ENCODE data around the gene TPCN2.

TPCN2 gene

DNA sequence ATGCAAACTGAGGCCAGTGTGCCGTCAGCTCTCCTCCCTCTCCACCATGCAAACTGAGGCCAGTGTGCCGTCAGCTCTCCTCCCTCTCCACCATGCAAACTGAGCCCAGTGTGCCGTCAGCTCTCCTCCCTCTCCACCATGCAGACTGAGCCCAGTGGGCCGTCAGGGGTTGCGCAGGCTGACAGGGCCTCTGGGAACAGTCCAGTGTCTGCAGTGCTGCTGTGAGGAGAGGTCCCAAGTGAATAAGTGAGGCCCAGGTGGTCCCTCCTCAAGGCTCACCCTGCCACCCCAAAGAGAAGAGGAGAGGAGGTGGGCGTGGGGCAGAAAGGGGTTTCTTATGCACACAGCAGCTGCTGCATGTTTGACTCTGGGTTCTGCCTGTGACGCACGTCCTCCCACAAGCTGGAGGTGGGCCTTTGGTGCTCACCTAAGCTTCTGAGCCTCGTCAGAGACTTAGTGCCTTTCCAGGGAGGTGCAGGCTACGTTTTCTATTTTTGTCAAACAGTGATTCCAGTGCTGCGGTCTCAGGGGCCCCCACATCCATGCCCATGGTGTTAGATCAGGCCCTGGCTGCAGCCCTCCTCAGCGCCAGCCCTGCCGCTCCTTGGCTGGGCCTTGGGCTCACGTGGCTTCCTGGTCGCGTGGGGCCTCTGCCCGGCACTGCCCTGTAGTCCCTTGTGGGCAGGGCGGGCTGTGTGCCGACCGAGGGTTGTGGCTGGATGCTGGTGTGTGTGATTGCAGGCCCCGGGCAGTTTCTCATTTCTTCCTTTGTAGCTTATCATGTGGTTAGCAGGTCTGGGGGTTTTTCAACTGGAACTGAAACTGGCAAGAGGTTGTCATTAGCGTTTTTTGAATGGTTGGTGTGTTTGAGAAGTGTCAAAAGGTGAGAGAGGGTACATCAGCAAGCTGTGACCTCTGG is 7.1 kb downstream of the TPCN2 start:
- no peak overlapping the region for H3K18ac ChIP-seq (ENCODE audit: low read depth in 1 of 2, low read length in 2 of 2)
- no peak overlapping the region for H2BK120ac ChIP-seq (ENCODE audit: low read depth, low read length)
- no peak for DNase-seq
- no peak overlapping the region for H2AFZ ChIP-seq (ENCODE audit: low read depth, low read length)
- H3K79me1 ChIP-seq (replicated peaks; ENCODE audit: low read length, poor library complexity, severe bottlenecking): peaks cover 58% of the 10 kb centered on the region
- 91% methylated on average over 19 of the region's 22 CpGs for WGBS
- no peak overlapping the region for H2BK15ac ChIP-seq (ENCODE audit: low read depth, poor library complexity, severe bottlenecking)
- peaks cover 14% of the 10 kb centered on the region for H3K4me1 ChIP-seq (ENCODE audit: control insufficient read depth, insufficient read depth, low read depth, low read length)
- no peak overlapping the region for H4K91ac ChIP-seq (ENCODE audit: low read length)
- H3K4me2 ChIP-seq (ENCODE audit: low read length, poor library complexity, severe bottlenecking): no peak overlapping the region
- H3K36me3 ChIP-seq (ENCODE audit: control insufficient read depth in 1 of 2, insufficient read depth in 2 of 2, low read depth in 1 of 2, low read length in 2 of 2): peaks cover 45 to 66% of the 10 kb centered on the region in 2 experiments
- no peaks in the 10 kb centered on the region for H3K27me3 ChIP-seq (ENCODE audit: control insufficient read depth in 1 of 2, insufficient read depth in 1 of 2, low read length in 2 of 2)
- H3K4me3 ChIP-seq (ENCODE audit: insufficient read depth in 1 of 2, low read depth in 1 of 2, low read length in 2 of 2): no peak overlapping the region
- H4K8ac ChIP-seq (ENCODE audit: low read length): no peak overlapping the region
- H2BK5ac ChIP-seq (ENCODE audit: low read depth, low read length, poor library complexity, severe bottlenecking): no peak overlapping the region
- no peak overlapping the region for H3K4ac ChIP-seq (ENCODE audit: low read depth in 1 of 2, low read length in 2 of 2)
- H2BK12ac ChIP-seq (ENCODE audit: low read length in 2 of 2): no peak overlapping the region
- H3K27ac ChIP-seq (ENCODE audit: low read length, poor library complexity, severe bottlenecking): no peak overlapping the region
- H3K14ac ChIP-seq (ENCODE audit: low read length in 2 of 2): no peak overlapping the region
- H3K23ac ChIP-seq (ENCODE audit: low read length in 2 of 2): peak overlapping the region in 1 of 2 experiments; percentile 26
- H2AK5ac ChIP-seq (ENCODE audit: low read length, severe bottlenecking): no peak overlapping the region
- no peaks in the 10 kb centered on the region for H3K9me3 ChIP-seq (ENCODE audit: control insufficient read depth, low read length)
- H3K9ac ChIP-seq (ENCODE audit: low read length): no peak overlapping the region

DNA sequence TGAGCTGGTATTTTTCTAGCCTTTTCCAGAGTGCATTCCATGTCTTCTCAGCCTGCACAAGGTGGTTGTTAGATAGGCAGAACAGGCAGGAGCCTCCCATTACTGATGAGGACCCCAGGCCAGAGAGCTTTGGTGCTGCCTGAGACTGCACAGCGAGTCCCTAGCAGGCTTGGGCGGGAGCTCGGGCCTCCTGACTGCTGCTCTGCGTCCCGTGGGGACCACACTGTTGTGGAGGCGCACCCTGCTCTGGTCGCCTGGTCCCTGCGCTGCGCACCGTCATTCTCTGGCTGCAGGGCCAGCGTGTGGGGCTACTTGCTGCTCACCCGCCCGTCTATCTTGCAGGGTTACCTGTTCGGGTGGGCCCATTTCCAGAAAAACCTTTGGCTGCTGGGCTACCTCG is 8.5 kb downstream of the TPCN2 start:
- H3K79me1 ChIP-seq (replicated peaks; ENCODE audit: low read length, poor library complexity, severe bottlenecking): peaks cover 59% of the 10 kb centered on the region
- no peak overlapping the region for H2BK120ac ChIP-seq (ENCODE audit: low read depth, low read length)
- no peak overlapping the region for H4K91ac ChIP-seq (ENCODE audit: low read length)
- H3K4ac ChIP-seq (ENCODE audit: low read depth in 1 of 2, low read length in 2 of 2): no peak overlapping the region
- no peak for DNase-seq
- H2BK15ac ChIP-seq (ENCODE audit: low read depth, poor library complexity, severe bottlenecking): no peak overlapping the region
- WGBS: 92% methylated on average over 15 of the region's 15 CpGs
- H2AK5ac ChIP-seq (ENCODE audit: low read length, severe bottlenecking): no peak overlapping the region
- H4K8ac ChIP-seq (ENCODE audit: low read length): no peak overlapping the region
- H3K36me3 ChIP-seq (ENCODE audit: control insufficient read depth in 1 of 2, insufficient read depth in 2 of 2, low read depth in 1 of 2, low read length in 2 of 2): peaks cover 49 to 70% of the 10 kb centered on the region in 2 experiments
- no peak overlapping the region for H2BK5ac ChIP-seq (ENCODE audit: low read depth, low read length, poor library complexity, severe bottlenecking)
- no peak overlapping the region for H3K23ac ChIP-seq (ENCODE audit: low read length in 2 of 2)
- no peaks in the 10 kb centered on the region for H3K9me3 ChIP-seq (ENCODE audit: control insufficient read depth, low read length)
- H2BK12ac ChIP-seq (ENCODE audit: low read length in 2 of 2): no peak overlapping the region
- no peak overlapping the region for H3K4me3 ChIP-seq (ENCODE audit: insufficient read depth in 1 of 2, low read depth in 1 of 2, low read length in 2 of 2)
- H3K27me3 ChIP-seq (ENCODE audit: control insufficient read depth in 1 of 2, insufficient read depth in 1 of 2, low read length in 2 of 2): no peaks in the 10 kb centered on the region
- H3K4me1 ChIP-seq (ENCODE audit: control insufficient read depth, insufficient read depth, low read depth, low read length): peaks cover 10% of the 10 kb centered on the region
- no peak overlapping the region for H3K27ac ChIP-seq (ENCODE audit: low read length, poor library complexity, severe bottlenecking)
- no peak overlapping the region for H2AFZ ChIP-seq (ENCODE audit: low read depth, low read length)
- no peak overlapping the region for H3K14ac ChIP-seq (ENCODE audit: low read length in 2 of 2)
- H3K9ac ChIP-seq (ENCODE audit: low read length): no peak overlapping the region
- no peak overlapping the region for H3K4me2 ChIP-seq (ENCODE audit: low read length, poor library complexity, severe bottlenecking)
- no peak overlapping the region for H3K18ac ChIP-seq (ENCODE audit: low read depth in 1 of 2, low read length in 2 of 2)

DNA sequence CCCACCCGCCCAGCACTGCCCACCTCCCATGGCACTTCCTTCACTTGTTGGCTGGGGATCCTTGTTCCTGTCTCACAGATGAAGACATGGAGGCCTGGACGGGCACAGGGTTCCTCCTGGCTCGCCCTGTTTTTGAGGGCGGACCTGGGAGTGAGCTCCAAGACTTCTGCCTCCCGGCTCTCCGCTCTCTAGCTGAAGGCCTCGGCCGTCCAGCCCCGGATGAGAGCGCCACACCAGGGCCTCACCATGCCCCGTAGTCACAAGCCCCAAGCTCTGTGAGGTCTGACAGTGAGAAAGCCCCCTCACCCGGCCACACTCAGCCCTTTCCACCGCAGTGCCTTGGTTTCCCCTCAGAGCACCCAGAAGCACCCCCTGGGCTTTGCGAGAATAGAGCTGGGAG is 9.1 kb downstream of the TPCN2 start:
- no peak overlapping the region for H2BK120ac ChIP-seq (ENCODE audit: low read depth, low read length)
- H2BK15ac ChIP-seq (ENCODE audit: low read depth, poor library complexity, severe bottlenecking): no peak overlapping the region
- no peak overlapping the region for H3K4ac ChIP-seq (ENCODE audit: low read depth in 1 of 2, low read length in 2 of 2)
- 96% methylated on average over 10 of the region's 14 CpGs for WGBS
- H3K4me3 ChIP-seq (ENCODE audit: insufficient read depth in 1 of 2, low read depth in 1 of 2, low read length in 2 of 2): no peak overlapping the region
- peaks cover 52 to 75% of the 10 kb centered on the region in 2 experiments for H3K36me3 ChIP-seq (ENCODE audit: control insufficient read depth in 1 of 2, insufficient read depth in 2 of 2, low read depth in 1 of 2, low read length in 2 of 2)
- no peak overlapping the region for H3K4me2 ChIP-seq (ENCODE audit: low read length, poor library complexity, severe bottlenecking)
- H3K4me1 ChIP-seq (ENCODE audit: control insufficient read depth, insufficient read depth, low read depth, low read length): peaks cover 7% of the 10 kb centered on the region
- no peak overlapping the region for H3K18ac ChIP-seq (ENCODE audit: low read depth in 1 of 2, low read length in 2 of 2)
- no peak overlapping the region for H3K14ac ChIP-seq (ENCODE audit: low read length in 2 of 2)
- H4K91ac ChIP-seq (ENCODE audit: low read length): no peak overlapping the region
- H3K27ac ChIP-seq (ENCODE audit: low read length, poor library complexity, severe bottlenecking): no peak overlapping the region
- H3K23ac ChIP-seq (ENCODE audit: low read length in 2 of 2): no peak overlapping the region
- H3K79me1 ChIP-seq (replicated peaks; ENCODE audit: low read length, poor library complexity, severe bottlenecking): peaks cover 58% of the 10 kb centered on the region
- no peak overlapping the region for H3K9ac ChIP-seq (ENCODE audit: low read length)
- no peak for DNase-seq
- no peaks in the 10 kb centered on the region for H3K27me3 ChIP-seq (ENCODE audit: control insufficient read depth in 1 of 2, insufficient read depth in 1 of 2, low read length in 2 of 2)
- no peak overlapping the region for H2AK5ac ChIP-seq (ENCODE audit: low read length, severe bottlenecking)
- H2BK12ac ChIP-seq (ENCODE audit: low read length in 2 of 2): no peak overlapping the region
- no peak overlapping the region for H4K8ac ChIP-seq (ENCODE audit: low read length)
- no peak overlapping the region for H2BK5ac ChIP-seq (ENCODE audit: low read depth, low read length, poor library complexity, severe bottlenecking)
- no peaks in the 10 kb centered on the region for H3K9me3 ChIP-seq (ENCODE audit: control insufficient read depth, low read length)
- H2AFZ ChIP-seq (ENCODE audit: low read depth, low read length): no peak overlapping the region

GRCh38 chr11:69058511-69059270 is 10.0 kb downstream of the TPCN2 start:
- Histone ChIP-seq H3K4ac (ENCODE audit: low read depth in 1 of 2, low read length in 2 of 2) (no peak overlapping the region), H3K18ac (ENCODE audit: low read depth in 1 of 2, low read length in 2 of 2) (no peak overlapping the region), H3K9ac (ENCODE audit: low read length) (no peak overlapping the region), H3K79me1 (replicated peaks; ENCODE audit: low read length, poor library complexity, severe bottlenecking) (peaks cover 51% of the 10 kb centered on the region), H3K4me1 (ENCODE audit: control insufficient read depth, insufficient read depth, low read depth, low read length) (peaks cover 7% of the 10 kb centered on the region), H2BK12ac (ENCODE audit: low read length in 2 of 2) (no peak overlapping the region), H3K14ac (ENCODE audit: low read length in 2 of 2) (no peak overlapping the region), H3K9me3 (ENCODE audit: control insufficient read depth, low read length) (no peaks in the 10 kb centered on the region), H2AK5ac (ENCODE audit: low read length, severe bottlenecking) (no peak overlapping the region), H3K36me3 (ENCODE audit: control insufficient read depth in 1 of 2, insufficient read depth in 2 of 2, low read depth in 1 of 2, low read length in 2 of 2) (peaks cover 57 to 81% of the 10 kb centered on the region in 2 experiments), H2BK15ac (ENCODE audit: low read depth, poor library complexity, severe bottlenecking) (no peak overlapping the region), H4K8ac (ENCODE audit: low read length) (no peak overlapping the region), H3K4me2 (ENCODE audit: low read length, poor library complexity, severe bottlenecking) (no peak overlapping the region), H3K27ac (ENCODE audit: low read length, poor library complexity, severe bottlenecking) (no peak overlapping the region), H2BK120ac (ENCODE audit: low read depth, low read length) (no peak overlapping the region), H4K91ac (ENCODE audit: low read length) (no peak overlapping the region), H2AFZ (ENCODE audit: low read depth, low read length) (no peak overlapping the region), H3K27me3 (ENCODE audit: control insufficient read depth in 1 of 2, insufficient read depth in 1 of 2, low read length in 2 of 2) (no peaks in the 10 kb centered on the region), H2BK5ac (ENCODE audit: low read depth, low read length, poor library complexity, severe bottlenecking) (no peak overlapping the region), H3K23ac (ENCODE audit: low read length in 2 of 2) (no peak overlapping the region), H3K4me3 (ENCODE audit: insufficient read depth in 1 of 2, low read depth in 1 of 2, low read length in 2 of 2) (no peak overlapping the region)
- no peak for DNase-seq
- WGBS: 92% methylated on average over 23 of the region's 23 CpGs
